GM13977 (cell line): ENCODE results near the gene ZNF577.

Experiments used
- DNase-seq: peaks from one replicate; pipeline ENCODE4 v3.0.0; 2012; ENCODE audit warnings: low spot score
- CTCF ChIP-seq: IDR thresholded peaks from 2 replicates; pipeline ENCODE4 v1.5.1; 2012; ENCODE audit warnings: mild to moderate bottlenecking, control low read depth; ENCODE audit not compliant: insufficient read depth; ENCODE audit errors: extremely low read depth, missing control alignments
- in situ Hi-C: fragments of 300-500 bp; cut with MboI; formaldehyde crosslinking; loops from one replicate; pipeline ENCODE4 v1.12.0; 2022; ENCODE audit warnings: low sequenced_read_pairs, low pct_unique_long_range_greater_than_20kb, mixed read lengths, inconsistent platforms; ENCODE audit not compliant: unreplicated experiment

ZNF577 gene

GRCh38 chr19:51887522-51888498, at the start of gene ZNF577:
ZNF577 (minus strand) TSS chr19:51887951; CDS start chr19:51880382, 7,569 bp downstream.
- DNase-seq: peak; percentile 43
- in situ Hi-C loops: no loop called here
- TF ChIP-seq CTCF: no peak

GRCh38 chr19:51931921-51932320, 44.2 kb upstream of the ZNF577 start:
- in situ Hi-C loops: no loop called here
- TF ChIP-seq CTCF: no peak
- DNase-seq: no peak

GRCh38 chr19:51927859-51928258, 40.1 kb upstream of the ZNF577 start:
- TF ChIP-seq CTCF: no peak
- no peak for DNase-seq
- in situ Hi-C loops: no loop called here

GRCh38 chr19:51926784-51927741, 39.3 kb upstream of the ZNF577 start, which contains the start of gene ZNF613:
ZNF613 (plus strand) TSS chr19:51927472; CDS start chr19:51936221, 8,749 bp downstream.
- in situ Hi-C loops: no loop called here
- TF ChIP-seq CTCF: peak; percentile 10
- peak; percentile 86 for DNase-seq

GRCh38 chr19:51926426-51926783, 38.7 kb upstream of the ZNF577 start:
- in situ Hi-C loops: no loop called here
- DNase-seq: no peak
- no peak for TF ChIP-seq CTCF

GRCh38 chr19:51921949-51922348, 34.2 kb upstream of the ZNF577 start:
- in situ Hi-C loops: no loop called here
- DNase-seq: no peak
- no peak for TF ChIP-seq CTCF
